HepG2 (cell line): ENCODE results near the gene RAC3. TPM values are rescaled to one million over a fixed set of nuclear protein-coding genes. Genes with fewer than 3 reads are reported as not detected.

ENCODE experiments used
- ARID3A ChIP-seq: IDR thresholded peaks from 2 replicates; pipeline ENCODE4 v1.6.1; 2012; ENCODE audit warnings: low read depth, low read length, improper control_type of control experiment
- FOXK2 ChIP-seq: fragments of 450-650 bp; IDR thresholded peaks from 2 replicates; pipeline ENCODE4 v1.6.1; 2016
- GPN1 ChIP-seq: sonication (generic); formaldehyde crosslinking; IDR thresholded peaks from 2 replicates; pipeline ENCODE4 v1.5.1; 2020; ENCODE audit warnings: missing genetic modification reagents, borderline replicate concordance
- KLF12 ChIP-seq: sonication (generic); formaldehyde crosslinking; IDR thresholded peaks from 2 replicates; pipeline ENCODE4 v1.4.0; 2020; ENCODE audit warnings: missing genetic modification reagents, borderline replicate concordance
- RCOR2 ChIP-seq: IDR thresholded peaks from 2 replicates; pipeline ENCODE4 v1.6.1; 2016; ENCODE audit warnings: missing biosample characterization, missing genetic modification reagents
- SNAI1 ChIP-seq: sonication (generic); formaldehyde crosslinking; IDR thresholded peaks from 2 replicates; pipeline ENCODE4 v1.5.0; 2020; ENCODE audit warnings: mild to moderate bottlenecking, missing genetic modification reagents, borderline replicate concordance
- TBP ChIP-seq: sonication (generic); formaldehyde crosslinking; IDR thresholded peaks from 2 replicates; pipeline ENCODE4 v1.5.0; 2020; ENCODE audit warnings: missing genetic modification reagents
- TCF7 ChIP-seq: sonication (generic); IDR thresholded peaks from 2 replicates; pipeline ENCODE4 v1.6.1; 2016; ENCODE audit warnings: antibody characterized with exemption, low read depth
- TEAD2 ChIP-seq: sonication (generic); formaldehyde crosslinking; IDR thresholded peaks from 2 replicates; pipeline ENCODE4 v1.9.0; 2021; ENCODE audit warnings: missing genetic modification reagents
- ZBTB7B ChIP-seq: sonication (generic); formaldehyde crosslinking; IDR thresholded peaks from 2 replicates; pipeline ENCODE4 v1.4.0; 2020; ENCODE audit warnings: missing genetic modification reagents
- ZMAT3 ChIP-seq: sonication (generic); formaldehyde crosslinking; conservative IDR thresholded peaks from 2 replicates; pipeline ENCODE4 v1.7.0; 2021; ENCODE audit warnings: missing genetic modification reagents
- ZNF160 ChIP-seq: sonication (generic); formaldehyde crosslinking; IDR thresholded peaks from 2 replicates; pipeline ENCODE4 v1.8.0; 2022; ENCODE audit warnings: mild to moderate bottlenecking, inconsistent platforms, missing genetic modification reagents
- ZNF20 ChIP-seq: sonication (generic); formaldehyde crosslinking; IDR thresholded peaks from 2 replicates; pipeline ENCODE4 v1.4.0; 2020; ENCODE audit warnings: mild to moderate bottlenecking, moderate library complexity, missing genetic modification reagents
- ZNF225 ChIP-seq: sonication (generic); formaldehyde crosslinking; IDR thresholded peaks from 2 replicates; pipeline ENCODE4 v1.4.0; 2020; ENCODE audit warnings: mild to moderate bottlenecking, missing genetic modification reagents
- ZNF280B ChIP-seq: sonication (generic); formaldehyde crosslinking; IDR thresholded peaks from 2 replicates; pipeline ENCODE4 v1.5.0; 2020; ENCODE audit warnings: missing genetic modification reagents, mild to moderate bottlenecking, borderline replicate concordance
- ZNF724P ChIP-seq: sonication (generic); formaldehyde crosslinking; IDR thresholded peaks from 2 replicates; pipeline ENCODE4 v1.8.0; 2022; ENCODE audit warnings: missing genetic modification reagents, borderline replicate concordance
- polyA plus RNA-seq, 8 experiments: library from polyadenylated mRNA; depleted of rRNA in 3 of 8; stranded (reverse) in 7 of 8; unstranded in 1 of 8; fragments of >200 nt; fragmentation: Illumina TruSeq in 4 of 8; extraction: Trizol in 4 of 8; gene quantifications; 2 replicates each; pipeline versions ENCODE4 v1.2.1 to v1.2.3, GENCODE V29; 2011 to 2016; ENCODE audit warnings: low read depth in 4 of 8, missing spikeins in 1 of 8, mixed read lengths in 1 of 8; ENCODE audit not compliant: insufficient read depth in 1 of 8
- total RNA-seq, 5 experiments: library from RNA; depleted of rRNA; stranded (reverse); fragments of >200 nt; fragmentation: Illumina TruSeq; extraction: Trizol; gene quantifications; 2 replicates each; pipeline ENCODE4 v1.2.3, GENCODE V29; 2016; ENCODE audit warnings: low read depth in 1 of 5
- TF ChIP-seq, protein P1 (sequence below): sonication (generic); formaldehyde crosslinking; IDR thresholded peaks from 2 replicates; pipeline ENCODE4 v1.4.0; 2020; ENCODE audit warnings: mild to moderate bottlenecking, missing genetic modification reagents
- TF ChIP-seq, protein P2 (sequence below): conservative IDR thresholded peaks from 2 replicates; pipeline ENCODE4 v1.6.1; 2018; ENCODE audit warnings: missing genetic modification reagents
- TF ChIP-seq, protein P3 (sequence below): sonication (generic); formaldehyde crosslinking; IDR thresholded peaks from 2 replicates; pipeline ENCODE4 v1.5.0; 2020; ENCODE audit warnings: mild to moderate bottlenecking, missing genetic modification reagents, borderline replicate concordance
- TF ChIP-seq, protein P4 (sequence below): sonication (generic); formaldehyde crosslinking; IDR thresholded peaks from 2 replicates; pipeline ENCODE4 v1.8.0; 2022; ENCODE audit warnings: mild to moderate bottlenecking, missing genetic modification reagents, moderate library complexity

The RAC3 gene
- total and polyA plus RNA-seq, 2 of the 13 experiments (the other 11 are each of a cell fraction or from before 2014, with no cell fraction given), result 10.5 to 21.3 TPM

GRCh38 chr17:82003411-82004381 is 27.8 kb upstream of the RAC3 start (continued):
- TF ChIP-seq TBP, result no peak
- TF ChIP-seq, protein P1, sequence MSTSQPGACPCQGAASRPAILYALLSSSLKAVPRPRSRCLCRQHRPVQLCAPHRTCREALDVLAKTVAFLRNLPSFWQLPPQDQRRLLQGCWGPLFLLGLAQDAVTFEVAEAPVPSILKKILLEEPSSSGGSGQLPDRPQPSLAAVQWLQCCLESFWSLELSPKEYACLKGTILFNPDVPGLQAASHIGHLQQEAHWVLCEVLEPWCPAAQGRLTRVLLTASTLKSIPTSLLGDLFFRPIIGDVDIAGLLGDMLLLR (CRISPR knock-in tag), result peak; percentile 94
- TF ChIP-seq ZNF20 (CRISPR knock-in tag), result no peak
- TF ChIP-seq, protein P2, sequence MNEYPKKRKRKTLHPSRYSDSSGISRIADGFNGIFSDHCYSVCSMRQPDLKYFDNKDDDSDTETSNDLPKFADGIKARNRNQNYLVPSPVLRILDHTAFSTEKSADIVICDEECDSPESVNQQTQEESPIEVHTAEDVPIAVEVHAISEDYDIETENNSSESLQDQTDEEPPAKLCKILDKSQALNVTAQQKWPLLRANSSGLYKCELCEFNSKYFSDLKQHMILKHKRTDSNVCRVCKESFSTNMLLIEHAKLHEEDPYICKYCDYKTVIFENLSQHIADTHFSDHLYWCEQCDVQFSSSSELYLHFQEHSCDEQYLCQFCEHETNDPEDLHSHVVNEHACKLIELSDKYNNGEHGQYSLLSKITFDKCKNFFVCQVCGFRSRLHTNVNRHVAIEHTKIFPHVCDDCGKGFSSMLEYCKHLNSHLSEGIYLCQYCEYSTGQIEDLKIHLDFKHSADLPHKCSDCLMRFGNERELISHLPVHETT (CRISPR knock-in tag), result peak; percentile 76; the same call in 1 of the 2 replicates
- no peak for TF ChIP-seq ARID3A
- peak; percentile 79; the same call in 1 of the 2 replicates for TF ChIP-seq ZMAT3 (CRISPR knock-in tag)
- peak; percentile 67; the same call in 1 of the 2 replicates for TF ChIP-seq ZNF724P (CRISPR knock-in tag)
- TF ChIP-seq RCOR2 (CRISPR knock-in tag), result no peak
- TF ChIP-seq TCF7, result peak; percentile 81
- peak; percentile 70; the same call in 1 of the 2 replicates for TF ChIP-seq ZNF280B (CRISPR knock-in tag)
- peak; percentile 88 for TF ChIP-seq ZNF225 (CRISPR knock-in tag)
- TF ChIP-seq, protein P3, sequence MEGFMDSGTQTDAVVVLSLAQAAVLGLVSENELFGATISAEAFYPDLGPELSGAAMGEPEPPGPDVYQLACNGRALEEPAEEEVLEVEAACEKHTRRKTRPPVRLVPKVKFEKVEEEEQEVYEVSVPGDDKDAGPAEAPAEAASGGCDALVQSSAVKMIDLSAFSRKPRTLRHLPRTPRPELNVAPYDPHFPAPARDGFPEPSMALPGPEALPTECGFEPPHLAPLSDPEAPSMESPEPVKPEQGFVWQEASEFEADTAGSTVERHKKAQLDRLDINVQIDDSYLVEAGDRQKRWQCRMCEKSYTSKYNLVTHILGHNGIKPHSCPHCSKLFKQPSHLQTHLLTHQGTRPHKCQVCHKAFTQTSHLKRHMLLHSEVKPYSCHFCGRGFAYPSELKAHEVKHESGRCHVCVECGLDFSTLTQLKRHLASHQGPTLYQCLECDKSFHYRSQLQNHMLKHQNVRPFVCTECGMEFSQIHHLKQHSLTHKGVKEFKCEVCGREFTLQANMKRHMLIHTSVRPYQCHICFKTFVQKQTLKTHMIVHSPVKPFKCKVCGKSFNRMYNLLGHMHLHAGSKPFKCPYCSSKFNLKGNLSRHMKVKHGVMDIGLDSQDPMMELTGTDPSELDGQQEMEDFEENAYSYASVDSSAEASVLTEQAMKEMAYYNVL, result peak; percentile 78; the same call in 1 of the 2 replicates
- TF ChIP-seq FOXK2, result no peak
- TF ChIP-seq, protein P4, sequence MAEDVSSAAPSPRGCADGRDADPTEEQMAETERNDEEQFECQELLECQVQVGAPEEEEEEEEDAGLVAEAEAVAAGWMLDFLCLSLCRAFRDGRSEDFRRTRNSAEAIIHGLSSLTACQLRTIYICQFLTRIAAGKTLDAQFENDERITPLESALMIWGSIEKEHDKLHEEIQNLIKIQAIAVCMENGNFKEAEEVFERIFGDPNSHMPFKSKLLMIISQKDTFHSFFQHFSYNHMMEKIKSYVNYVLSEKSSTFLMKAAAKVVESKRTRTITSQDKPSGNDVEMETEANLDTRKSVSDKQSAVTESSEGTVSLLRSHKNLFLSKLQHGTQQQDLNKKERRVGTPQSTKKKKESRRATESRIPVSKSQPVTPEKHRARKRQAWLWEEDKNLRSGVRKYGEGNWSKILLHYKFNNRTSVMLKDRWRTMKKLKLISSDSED (CRISPR knock-in tag), result no peak; the same call in 1 of the 2 replicates
- peak; percentile 76 for TF ChIP-seq ZBTB7B (CRISPR knock-in tag)
- TF ChIP-seq SNAI1 (CRISPR knock-in tag), result 0 out of 2 replicates have a peak, but pooled peaks have one; percentile 5
- TF ChIP-seq TEAD2, result no peak
- peak; percentile 52; the same call in 1 of the 2 replicates for TF ChIP-seq ZNF160 (CRISPR knock-in tag)
- no peak for TF ChIP-seq GPN1 (CRISPR knock-in tag)
- TF ChIP-seq KLF12 (CRISPR knock-in tag), result 0 out of 2 replicates have a peak, but pooled peaks have one; percentile 61
